PC-3 (cell line): ENCODE data around the gene DNAJC8.

Source experiments
- CTCF ChIP-seq: fragments of 300-600 bp; sonication (generic); conservative IDR thresholded peaks from 2 replicates; pipeline ENCODE4 v1.5.1; 2017; ENCODE audit warnings: antibody characterized with exemption, low read depth, mild to moderate bottlenecking, low read length
- EZH2 ChIP-seq: fragments of 300-600 bp; sonication (generic); IDR thresholded peaks from one replicate; pipeline ENCODE4 v1.6.1; 2017; ENCODE audit warnings: antibody characterized with exemption, mild to moderate bottlenecking, low read length; ENCODE audit not compliant: unreplicated experiment

GRCh38 chr1:28229996-28230395 lies 2.8 kb downstream of the DNAJC8 start:
- TF ChIP-seq CTCF, result no peak
- TF ChIP-seq EZH2, result no peak
